ENCODE data around the gene RASSF6. TPM values are rescaled to one million over a fixed set of nuclear protein-coding genes. Genes with fewer than 3 reads are reported as not detected.
"Not testable (repeated sequence)": the region's sequence is repeated elsewhere in the genome, so short reads cannot be mapped to it uniquely, and the experiment has no call there.

The RASSF6 gene
- total RNA-seq, 1 donor from 2014 or later, result not detected

DNA sequence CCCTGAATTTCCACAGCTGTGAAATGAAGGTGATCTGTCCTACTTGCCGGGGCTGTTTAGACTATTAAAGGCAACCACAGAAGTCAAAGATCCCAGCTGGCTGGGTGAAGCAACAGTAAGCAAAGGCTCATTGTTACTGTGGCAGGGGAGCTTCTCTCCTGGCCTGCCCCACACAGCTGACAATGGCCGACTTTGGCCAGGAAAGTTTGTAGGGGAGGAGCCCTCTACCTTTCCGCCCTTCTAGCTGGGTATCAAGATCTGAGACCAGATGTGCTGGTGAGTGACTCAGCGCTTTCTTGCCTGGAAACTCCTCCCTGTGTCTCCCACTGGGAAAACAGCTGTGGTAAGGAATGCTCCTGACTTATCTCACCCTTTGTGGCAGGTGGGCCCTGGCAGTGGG lies 21.1 kb downstream of the RASSF6 start:
- no peaks in the 10 kb centered on the region for H3K9me3 ChIP-seq (ENCODE audit: low read depth)
- H3K27ac ChIP-seq, result no peak overlapping the region
- H3K9ac ChIP-seq, result no peak overlapping the region
- H3K27me3 Mint-ChIP-seq (ENCODE audit: insufficient read depth, low read depth), result no peaks in the 10 kb centered on the region
- no peaks in the 10 kb centered on the region for H3K36me3 Mint-ChIP-seq
- DNase-seq (ENCODE audit: low spot score), result peak; percentile 39
- H3F3A ChIP-seq (ENCODE audit: low read depth), result no peaks in the 10 kb centered on the region
- H3K4me3 Mint-ChIP-seq, result no peak overlapping the region
- no peak overlapping the region for H3K27ac Mint-ChIP-seq
- H3K4me2 ChIP-seq, result no peak overlapping the region
- H3K4me1 Mint-ChIP-seq, result no peaks in the 10 kb centered on the region
- peak overlapping the region; percentile 87 for H2AFZ ChIP-seq (replicated peaks)
- no peaks in the 10 kb centered on the region for H3K9me3 Mint-ChIP-seq
- H3K4me1 ChIP-seq, result peaks cover 5% of the 10 kb centered on the region
- H4K20me1 ChIP-seq (ENCODE audit: low read depth), result no peaks in the 10 kb centered on the region
- no peaks in the 10 kb centered on the region for H3K27me3 ChIP-seq
- H3K36me3 ChIP-seq, result no peaks in the 10 kb centered on the region
- TF ChIP-seq EZH2 (IDR thresholded peaks at IDR 0.05) (no peak), EZH2phosphoT487 (IDR thresholded peaks at IDR 0.05) (no peak)
- TF ChIP-seq, protein P1, sequence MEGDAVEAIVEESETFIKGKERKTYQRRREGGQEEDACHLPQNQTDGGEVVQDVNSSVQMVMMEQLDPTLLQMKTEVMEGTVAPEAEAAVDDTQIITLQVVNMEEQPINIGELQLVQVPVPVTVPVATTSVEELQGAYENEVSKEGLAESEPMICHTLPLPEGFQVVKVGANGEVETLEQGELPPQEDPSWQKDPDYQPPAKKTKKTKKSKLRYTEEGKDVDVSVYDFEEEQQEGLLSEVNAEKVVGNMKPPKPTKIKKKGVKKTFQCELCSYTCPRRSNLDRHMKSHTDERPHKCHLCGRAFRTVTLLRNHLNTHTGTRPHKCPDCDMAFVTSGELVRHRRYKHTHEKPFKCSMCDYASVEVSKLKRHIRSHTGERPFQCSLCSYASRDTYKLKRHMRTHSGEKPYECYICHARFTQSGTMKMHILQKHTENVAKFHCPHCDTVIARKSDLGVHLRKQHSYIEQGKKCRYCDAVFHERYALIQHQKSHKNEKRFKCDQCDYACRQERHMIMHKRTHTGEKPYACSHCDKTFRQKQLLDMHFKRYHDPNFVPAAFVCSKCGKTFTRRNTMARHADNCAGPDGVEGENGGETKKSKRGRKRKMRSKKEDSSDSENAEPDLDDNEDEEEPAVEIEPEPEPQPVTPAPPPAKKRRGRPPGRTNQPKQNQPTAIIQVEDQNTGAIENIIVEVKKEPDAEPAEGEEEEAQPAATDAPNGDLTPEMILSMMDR (IDR thresholded peaks at IDR 0.05), result no peak
- H3K79me2 ChIP-seq (ENCODE audit: low read depth), result no peaks in the 10 kb centered on the region
- H3K4me3 ChIP-seq, result no peak overlapping the region

DNA sequence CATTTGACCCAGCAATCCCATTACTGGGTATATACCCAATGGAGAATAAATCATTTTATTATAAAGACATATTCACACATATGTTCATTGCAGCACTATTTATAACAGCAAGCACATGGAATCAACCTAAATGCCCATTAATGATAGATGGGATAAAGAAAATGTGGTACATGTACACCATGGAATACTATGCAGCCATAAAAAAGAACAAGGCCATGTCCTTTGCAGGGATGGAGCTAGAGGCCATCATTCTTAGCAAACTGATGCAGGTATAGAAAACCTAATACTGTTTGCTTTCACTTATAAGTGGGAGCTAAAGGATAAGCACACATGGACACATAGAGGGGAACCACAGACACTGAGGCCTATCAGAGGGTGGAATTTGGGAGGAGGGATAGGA lies 22.6 kb downstream of the RASSF6 start:
- H3K4me1 Mint-ChIP-seq, result no peaks in the 10 kb centered on the region
- no peak overlapping the region for H3K4me2 ChIP-seq
- no peak overlapping the region for H3K27ac Mint-ChIP-seq
- H3F3A ChIP-seq (ENCODE audit: low read depth), result no peaks in the 10 kb centered on the region
- no peaks in the 10 kb centered on the region for H3K9me3 Mint-ChIP-seq
- H4K20me1 ChIP-seq (ENCODE audit: low read depth), result no peaks in the 10 kb centered on the region
- H3K36me3 ChIP-seq, result no peaks in the 10 kb centered on the region
- no peaks in the 10 kb centered on the region for H3K36me3 Mint-ChIP-seq
- TF ChIP-seq, protein P1 (IDR thresholded peaks at IDR 0.05), result no peak
- TF ChIP-seq EZH2phosphoT487 (IDR thresholded peaks at IDR 0.05) (no peak), EZH2 (IDR thresholded peaks at IDR 0.05) (no peak)
- no peak for DNase-seq (ENCODE audit: low spot score)
- H3K27me3 Mint-ChIP-seq (ENCODE audit: insufficient read depth, low read depth), result no peaks in the 10 kb centered on the region
- no peaks in the 10 kb centered on the region for H3K79me2 ChIP-seq (ENCODE audit: low read depth)
- no peak overlapping the region for H2AFZ ChIP-seq (replicated peaks)
- peaks cover 5% of the 10 kb centered on the region for H3K4me1 ChIP-seq
- no peak overlapping the region for H3K4me3 ChIP-seq
- no peaks in the 10 kb centered on the region for H3K27me3 ChIP-seq
- H3K9ac ChIP-seq, result no peak overlapping the region
- no peak overlapping the region for H3K27ac ChIP-seq
- H3K4me3 Mint-ChIP-seq, result no peak overlapping the region
- no peaks in the 10 kb centered on the region for H3K9me3 ChIP-seq (ENCODE audit: low read depth)

DNA sequence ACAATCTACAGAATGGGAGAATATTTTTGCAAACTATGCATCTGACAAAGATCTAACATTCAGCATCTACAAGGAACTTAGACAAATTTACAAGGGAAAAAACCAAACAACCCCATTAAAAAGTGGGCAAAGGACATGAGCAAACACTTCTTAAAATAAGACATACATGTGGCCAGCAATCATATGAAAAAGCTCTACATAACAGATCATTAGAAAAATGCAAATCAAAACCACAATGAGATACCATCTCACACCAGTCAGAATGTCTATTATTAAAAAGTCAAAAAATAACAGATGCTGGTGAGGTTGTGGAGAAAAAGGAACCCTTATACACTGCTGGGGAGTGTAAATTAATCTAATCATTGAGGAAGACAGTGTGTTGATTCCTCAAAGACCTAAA lies 23.1 kb downstream of the RASSF6 start:
- H3K4me1 Mint-ChIP-seq; H3K9me3 ChIP-seq (ENCODE audit: low read depth); H4K20me1 ChIP-seq (ENCODE audit: low read depth); H3K4me1 ChIP-seq; H3K27ac ChIP-seq; H3K27me3 Mint-ChIP-seq (ENCODE audit: insufficient read depth, low read depth); H3K79me2 ChIP-seq (ENCODE audit: low read depth); H3K4me3 Mint-ChIP-seq; H3K36me3 ChIP-seq; H3K9ac ChIP-seq; H2AFZ ChIP-seq (replicated peaks); H3K4me2 ChIP-seq; DNase-seq (ENCODE audit: low spot score); H3K27me3 ChIP-seq; H3K36me3 Mint-ChIP-seq; H3F3A ChIP-seq (ENCODE audit: low read depth); H3K27ac Mint-ChIP-seq; H3K9me3 Mint-ChIP-seq; H3K4me3 ChIP-seq: not testable (repeated sequence)

DNA sequence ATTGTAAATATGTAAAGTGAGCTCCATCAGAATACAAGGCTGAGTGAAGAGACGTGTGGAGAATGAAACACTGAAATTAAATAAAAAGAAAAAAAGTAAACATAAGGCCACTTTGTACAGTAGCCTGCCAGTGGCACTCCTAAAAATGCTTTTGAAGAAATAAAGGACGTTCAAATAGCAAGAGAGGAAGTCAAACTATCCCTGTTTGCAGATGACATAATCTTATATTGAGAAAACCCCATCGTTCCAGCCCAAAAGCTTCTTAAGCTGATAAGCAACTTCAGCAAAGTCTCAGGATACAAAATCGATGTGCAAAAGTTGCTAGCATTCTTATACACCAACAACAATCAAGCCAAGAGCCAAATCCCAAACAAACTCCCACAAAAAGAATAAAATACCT lies 24.2 kb downstream of the RASSF6 start:
- no peak overlapping the region for H2AFZ ChIP-seq (replicated peaks)
- DNase-seq (ENCODE audit: low spot score), result no peak
- H3K27ac ChIP-seq, result no peak overlapping the region
- peaks cover 8% of the 10 kb centered on the region for H3F3A ChIP-seq (ENCODE audit: low read depth)
- H3K79me2 ChIP-seq (ENCODE audit: low read depth), result no peaks in the 10 kb centered on the region
- Mint-ChIP-seq H3K4me3 (no peak overlapping the region), H3K4me1 (no peaks in the 10 kb centered on the region), H3K36me3 (no peaks in the 10 kb centered on the region), H3K27me3 (ENCODE audit: insufficient read depth, low read depth) (no peaks in the 10 kb centered on the region), H3K27ac (no peak overlapping the region), H3K9me3 (no peaks in the 10 kb centered on the region)
- no peaks in the 10 kb centered on the region for H4K20me1 ChIP-seq (ENCODE audit: low read depth)
- H3K27me3 ChIP-seq, result no peaks in the 10 kb centered on the region
- no peaks in the 10 kb centered on the region for H3K36me3 ChIP-seq
- H3K9ac ChIP-seq, result no peak overlapping the region
- peaks cover 11% of the 10 kb centered on the region for H3K4me1 ChIP-seq
- TF ChIP-seq EZH2 (IDR thresholded peaks at IDR 0.05) (no peak), EZH2phosphoT487 (IDR thresholded peaks at IDR 0.05) (no peak)
- TF ChIP-seq, protein P1 (IDR thresholded peaks at IDR 0.05), result no peak
- no peaks in the 10 kb centered on the region for H3K9me3 ChIP-seq (ENCODE audit: low read depth)
- H3K4me2 ChIP-seq, result no peak overlapping the region
- no peak overlapping the region for H3K4me3 ChIP-seq

Measured in neural progenitor cell (in vitro differentiated cells).